Psoas muscle (tissue), 8 donors: Measurements from ENCODE around the gene MED25. TPM values are rescaled to one million over a fixed set of nuclear protein-coding genes. Genes with fewer than 3 reads are reported as not detected.

Experiments used
- ATAC-seq, 4 donors: fragments of 200-7000 bp; cut with Tn5 transposase; one replicate each; pipeline ENCODE4 v1.9.1; 2020; ENCODE audit warnings: moderate library complexity in 3 of 4, mild to moderate bottlenecking in 2 of 4
- DNase-seq, 2 donors: peaks; one replicate each; pipeline ENCODE4 v3.0.0-alpha.2; 2020
- H3K27ac ChIP-seq: fragments of 200-600 bp; one replicate; pipeline ENCODE4 v1.8.0; 2022
- H3K27me3 ChIP-seq, 3 donors: fragments of 200-600 bp in 1 of 3; one replicate each; pipeline versions ENCODE4 v1.6.1 to v1.8.0; 2013 to 2022; ENCODE audit warnings: low read length in 2 of 3, mild to moderate bottlenecking in 2 of 3, moderate library complexity in 1 of 3; ENCODE audit not compliant: insufficient read depth in 3 of 3
- H3K36me3 ChIP-seq, 2 donors: fragments of 200-600 bp in 1 of 2; one replicate each; pipeline versions ENCODE4 v1.6.1 to v1.8.0; 2013 to 2022; ENCODE audit warnings: low read depth in 1 of 2, mild to moderate bottlenecking in 1 of 2, moderate library complexity in 1 of 2; ENCODE audit not compliant: insufficient read depth in 1 of 2
- H3K4me1 ChIP-seq: fragments of 200-600 bp; one replicate; pipeline ENCODE4 v1.8.0; 2022
- H3K4me3 ChIP-seq: fragments of 200-600 bp; one replicate; pipeline ENCODE4 v1.8.0; 2022; ENCODE audit warnings: mild to moderate bottlenecking
- H3K9me3 ChIP-seq: fragments of 200-600 bp; one replicate; pipeline ENCODE4 v1.8.0; 2022
- WGBS, 3 donors: extraction: QIAGEN DNeasy Blood & Tissue Kit; methylation state at CpG; one replicate each; pipeline versions ENCODE4 v1.1.6 to v1.1.7; 2013; 5-methylcytosine and 5-hydroxymethylcytosine counted together
- intact Hi-C, 2 donors: fragments of 100-400 bp; cut with DNase I; formaldehyde crosslinking; loops; one replicate each; pipeline versions ENCODE4 v1.11.0 to v1.14.2; 2022
- polyA plus RNA-seq, 3 donors: library from polyadenylated mRNA; stranded (reverse); fragments of 200-250 nt; gene quantifications; one replicate each; pipeline ENCODE4 v1.2.3, GENCODE V29; 2013
- total RNA-seq, 4 donors: library from RNA; stranded (reverse); fragmentation: NEBNext Ultra II Directional in 2 of 4; extraction: Animal tissue kit (Norgen Biotek cat#: 25700) in 2 of 4; gene quantifications; one replicate each; pipeline versions ENCODE4 v1.2.1 to v1.2.4, GENCODE V29; 2021 to 2023
- TF ChIP-seq, protein P1 (sequence below): fragments of 200-600 bp; IDR thresholded peaks from one replicate; pipeline ENCODE4 v1.8.0; 2022; ENCODE audit warnings: antibody characterized with exemption
- donor health status: healthy with polysubstance abuse.
- donor health status: DM: no; HTN: no; CAD: no; lungs with moderate emphysema.
- donor health status: Bipolar disorder and iron deficiency.
- donor health status: healthy.
- donor health status: DM: yes; HTN: yes; CAD: no.
- donor health status: DM: no; HTN: no; CAD: no.
- donor health status: DM: no; HTN: no; CAD: no.
- donor health status: DM: yes; HTN: yes; CAD: no.

Gene MED25
- total and polyA plus RNA-seq, 7 donors = 24.5 to 125 (median 76.8) TPM

GRCh38 chr19:49860336-49861102 lies 42.4 kb downstream of the MED25 start:
- H3K27ac ChIP-seq = no peak overlapping the region
- H3K9me3 ChIP-seq = no peaks in the 10 kb centered on the region
- DNase-seq = no peak
- peaks cover 8% of the 10 kb centered on the region for H3K4me1 ChIP-seq
- intact Hi-C loops = loop anchor here in 1 of 2 donors (1.0 kb wide), 1 partner anchor 19 kb away; no protein-coding TSS in a partner anchor
- H3K36me3 ChIP-seq = peaks cover 7 to 90% of the 10 kb centered on the region in 2 donors
- H3K4me3 ChIP-seq = no peak overlapping the region
- ATAC-seq = peak in 1 of 4 donors; percentile 4
- no peaks in the 10 kb centered on the region for H3K27me3 ChIP-seq
- WGBS, 3 donors = 71 to 73% (median 72%) methylated on average over 16 to 17 of the region's 17 CpGs
- TF ChIP-seq, protein P1, sequence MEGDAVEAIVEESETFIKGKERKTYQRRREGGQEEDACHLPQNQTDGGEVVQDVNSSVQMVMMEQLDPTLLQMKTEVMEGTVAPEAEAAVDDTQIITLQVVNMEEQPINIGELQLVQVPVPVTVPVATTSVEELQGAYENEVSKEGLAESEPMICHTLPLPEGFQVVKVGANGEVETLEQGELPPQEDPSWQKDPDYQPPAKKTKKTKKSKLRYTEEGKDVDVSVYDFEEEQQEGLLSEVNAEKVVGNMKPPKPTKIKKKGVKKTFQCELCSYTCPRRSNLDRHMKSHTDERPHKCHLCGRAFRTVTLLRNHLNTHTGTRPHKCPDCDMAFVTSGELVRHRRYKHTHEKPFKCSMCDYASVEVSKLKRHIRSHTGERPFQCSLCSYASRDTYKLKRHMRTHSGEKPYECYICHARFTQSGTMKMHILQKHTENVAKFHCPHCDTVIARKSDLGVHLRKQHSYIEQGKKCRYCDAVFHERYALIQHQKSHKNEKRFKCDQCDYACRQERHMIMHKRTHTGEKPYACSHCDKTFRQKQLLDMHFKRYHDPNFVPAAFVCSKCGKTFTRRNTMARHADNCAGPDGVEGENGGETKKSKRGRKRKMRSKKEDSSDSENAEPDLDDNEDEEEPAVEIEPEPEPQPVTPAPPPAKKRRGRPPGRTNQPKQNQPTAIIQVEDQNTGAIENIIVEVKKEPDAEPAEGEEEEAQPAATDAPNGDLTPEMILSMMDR = no peak

GRCh38 chr19:49861107-49861506 lies 43.0 kb downstream of the MED25 start:
- peaks cover 5 to 84% of the 10 kb centered on the region in 2 donors for H3K36me3 ChIP-seq
- H3K4me1 ChIP-seq = peaks cover 13% of the 10 kb centered on the region
- no peaks in the 10 kb centered on the region for H3K9me3 ChIP-seq
- H3K4me3 ChIP-seq = no peak overlapping the region
- H3K27me3 ChIP-seq = no peaks in the 10 kb centered on the region
- H3K27ac ChIP-seq = no peak overlapping the region
- DNase-seq = peak in 1 of 2 donors; percentile 76
- intact Hi-C loops = no loop called here
- WGBS, 3 donors = 39 to 54% (median 48%) methylated on average over 12 to 13 of the region's 13 CpGs
- peak in 2 of 4 donors; percentile 21 to 35 for ATAC-seq
- TF ChIP-seq, protein P1 = no peak

DNA sequence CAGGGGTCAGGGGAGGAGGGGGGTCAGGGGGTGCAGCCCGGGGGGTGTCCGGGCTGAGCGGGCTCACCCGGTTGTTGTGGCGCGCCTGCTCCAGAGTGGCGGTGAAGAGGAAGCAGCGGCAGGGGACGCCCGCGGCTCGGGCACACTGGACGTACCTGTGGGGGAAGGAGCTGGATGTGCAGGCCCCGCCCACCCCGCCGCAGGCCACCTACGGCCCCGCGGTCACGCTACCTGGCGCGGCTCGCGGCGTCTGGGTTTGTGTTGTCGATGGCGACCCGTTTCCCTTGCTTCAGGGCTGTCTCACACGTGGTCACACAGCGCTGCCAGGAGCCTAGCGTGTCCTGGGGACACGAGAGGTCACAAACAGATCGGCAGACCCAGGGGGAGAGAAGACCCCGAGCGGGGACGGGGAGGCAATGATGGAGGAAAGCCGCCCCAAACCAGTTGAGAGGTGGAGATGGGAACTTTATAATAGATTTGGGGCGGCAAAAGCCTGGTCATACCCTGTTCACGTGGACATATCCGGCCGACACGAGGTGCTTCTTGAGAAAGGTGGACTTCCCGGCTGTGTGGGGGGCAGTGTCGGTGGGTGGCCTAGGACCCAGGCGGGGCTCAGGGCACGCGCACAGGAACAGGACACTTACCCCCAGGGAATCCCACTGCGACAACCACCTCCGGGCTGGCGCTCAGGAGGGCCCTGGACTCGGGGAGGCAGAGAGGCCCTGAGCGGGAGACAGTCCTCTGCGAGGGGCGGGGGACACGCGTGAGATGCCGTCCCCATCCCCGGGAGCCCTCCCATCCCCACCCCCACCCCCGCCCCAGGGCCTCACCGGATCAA lies 43.7 kb downstream of the MED25 start:
- no peak for ATAC-seq
- H3K27ac ChIP-seq = peak overlapping the region; percentile 16
- intact Hi-C loops = no loop called here
- peaks cover 4 to 78% of the 10 kb centered on the region in 2 donors for H3K36me3 ChIP-seq
- TF ChIP-seq, protein P1 = no peak
- H3K9me3 ChIP-seq = no peaks in the 10 kb centered on the region
- 77 to 85% (median 80%) methylated on average over 56 to 60 of the region's 60 CpGs for WGBS, 3 donors
- peaks cover 19% of the 10 kb centered on the region for H3K4me1 ChIP-seq
- no peaks in the 10 kb centered on the region for H3K27me3 ChIP-seq
- H3K4me3 ChIP-seq = no peak overlapping the region
- peak in 1 of 2 donors; percentile 56 for DNase-seq

- WGBS, 3 donors = 76 to 78% (median 77%) methylated on average over 48 to 49 of the region's 49 CpGs
- Histone ChIP-seq H3K9me3 (no peaks in the 10 kb centered on the region), H3K4me1 (peaks cover 19% of the 10 kb centered on the region), H3K27me3 (no peaks in the 10 kb centered on the region), H3K27ac (no peak overlapping the region), H3K36me3 (peaks cover 4 to 69% of the 10 kb centered on the region in 2 donors), H3K4me3 (no peak overlapping the region)
- ATAC-seq (no peak), DNase-seq (peak in 1 of 2 donors; percentile 61)
- intact Hi-C loops = no loop called here
- TF ChIP-seq, protein P1 = no peak
Measured at GRCh38 chr19:49862391-49863253, 44.5 kb downstream of the MED25 start.
